ENCODE results near the gene PPIG.
A peak's percentile ranks its signal among the peaks of the same experiment; 100 is the strongest.
"Not testable (repeated sequence)": the region's sequence is repeated elsewhere in the genome, so short reads cannot be mapped to it uniquely, and the experiment has no call there.

Gene PPIG

DNA sequence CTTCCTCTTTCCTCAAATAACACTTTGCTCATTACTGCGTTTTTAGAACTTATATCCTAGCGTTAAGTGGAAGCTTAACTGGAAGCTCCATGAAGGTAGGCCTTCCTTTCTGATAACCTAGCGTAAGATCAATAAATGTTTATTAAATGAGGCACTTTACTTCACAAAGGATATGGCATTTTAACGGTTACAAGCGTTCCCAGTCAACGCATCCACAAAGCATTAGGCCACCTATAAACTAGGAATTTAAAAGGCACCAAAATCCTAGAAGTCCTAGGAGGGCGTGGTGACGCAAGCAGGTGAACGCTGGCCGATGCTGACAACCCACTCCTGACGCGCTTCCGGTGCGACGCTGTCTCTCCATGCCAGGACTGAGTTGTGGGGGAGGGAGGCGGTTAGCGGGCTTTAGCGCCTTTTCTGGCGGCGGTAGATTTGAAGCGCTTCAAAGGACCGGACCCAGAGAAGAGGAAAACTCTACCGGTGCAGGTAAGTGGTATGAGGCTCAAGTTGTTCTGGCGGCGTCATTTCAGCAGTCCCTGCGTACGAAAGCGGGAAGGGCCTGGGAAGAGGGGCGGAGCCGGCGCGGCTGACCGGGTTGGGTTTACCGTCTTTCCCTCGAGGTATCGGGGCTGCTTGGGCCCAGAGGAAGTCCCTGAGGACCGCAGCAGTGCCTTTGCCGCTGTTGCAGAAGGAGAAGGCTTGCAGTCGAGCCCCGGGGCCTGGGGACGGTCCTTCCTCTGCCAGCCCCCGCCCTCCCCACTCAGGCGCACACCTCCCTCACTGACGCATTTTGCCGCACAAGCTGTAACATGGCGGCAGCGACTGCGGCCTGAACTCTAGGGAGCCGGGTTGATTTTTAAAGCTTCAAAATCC is at the start of gene PPIG:
PPIG (plus strand) TSS at position 347 of the 873 bp plus-strand sequence. CDS start 19,691 bp downstream, outside the sequence.
- peak; percentile 93 for DNase-seq

DNA sequence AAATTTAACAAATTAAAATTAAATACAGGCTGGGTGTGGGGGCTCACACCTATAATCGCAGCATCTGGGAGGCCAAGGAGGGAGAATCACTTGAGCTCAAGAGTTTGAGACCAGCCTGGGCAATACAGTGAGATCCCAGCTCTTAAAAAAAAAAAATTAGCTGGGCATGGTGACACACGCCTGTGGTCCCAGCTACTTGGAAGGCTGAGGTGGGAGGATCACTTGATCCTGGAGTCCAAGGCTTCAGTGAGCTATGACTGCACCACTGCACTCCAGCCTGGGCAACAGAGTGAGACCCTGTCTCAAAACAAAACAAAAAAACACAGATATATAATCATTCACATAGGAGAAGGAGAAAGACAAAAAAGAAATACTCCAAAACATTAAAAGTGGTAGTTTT is 44.7 kb upstream of the PPIG start:
- DNase-seq, result not testable (repeated sequence)

DNA sequence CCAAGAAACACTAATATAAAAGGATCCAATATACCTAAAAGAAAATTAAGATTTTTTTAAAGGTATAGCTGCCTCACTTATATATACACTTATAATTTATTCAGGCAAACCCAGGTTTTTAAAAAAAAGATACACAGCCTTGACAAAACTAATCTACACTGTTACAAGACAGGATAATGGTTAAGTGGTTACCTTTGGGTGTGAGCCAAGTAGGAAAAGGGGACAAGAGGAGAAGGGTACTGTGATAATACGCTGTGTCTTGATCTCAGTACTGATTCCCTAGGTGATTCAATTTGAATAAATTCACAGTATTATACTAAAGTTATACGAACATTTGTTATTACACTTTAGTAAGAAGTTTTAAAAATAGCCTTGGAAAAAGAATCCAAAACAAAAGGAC is 44.0 kb upstream of the PPIG start:
- DNase-seq, result no peak

DNA sequence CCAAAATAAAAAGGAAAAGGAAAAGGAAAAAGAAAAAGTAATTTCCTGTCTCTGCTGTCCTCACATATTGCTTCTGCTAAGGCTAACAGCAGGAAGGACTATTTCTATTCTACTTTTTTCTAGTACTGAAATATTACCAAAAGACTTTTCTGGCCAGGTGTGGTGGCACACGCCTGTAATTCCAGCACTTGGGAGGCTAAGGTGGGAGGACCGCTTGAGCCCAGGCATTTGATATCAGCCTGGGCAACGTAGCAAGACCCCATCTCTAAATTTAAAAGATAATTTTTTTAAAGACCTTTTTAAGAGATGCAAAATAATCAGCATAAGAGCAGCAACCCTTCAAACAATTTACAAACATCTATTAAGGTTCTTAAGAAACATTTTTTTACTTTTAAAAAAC is 41.7 kb upstream of the PPIG start:
- no peak for DNase-seq

DNA sequence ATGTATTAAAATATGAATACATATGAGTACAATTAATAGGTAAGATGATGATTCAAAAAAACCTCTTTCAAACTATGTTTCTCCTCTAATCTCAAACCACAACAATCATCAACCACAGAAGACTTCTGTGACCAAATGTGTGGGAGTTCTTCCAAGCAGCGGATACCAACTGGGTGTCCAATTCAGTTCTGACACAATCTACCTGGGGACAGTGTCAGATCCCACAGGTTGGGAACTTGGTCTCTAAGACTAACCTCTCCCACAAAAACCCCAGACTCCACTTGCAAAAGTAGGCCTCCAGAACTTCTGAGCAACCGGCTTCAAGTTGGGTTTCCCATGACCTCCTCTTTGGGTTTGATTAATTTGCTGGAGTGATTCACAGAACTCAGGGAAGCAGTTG is 37.4 kb upstream of the PPIG start:
- no peak for DNase-seq

DNA sequence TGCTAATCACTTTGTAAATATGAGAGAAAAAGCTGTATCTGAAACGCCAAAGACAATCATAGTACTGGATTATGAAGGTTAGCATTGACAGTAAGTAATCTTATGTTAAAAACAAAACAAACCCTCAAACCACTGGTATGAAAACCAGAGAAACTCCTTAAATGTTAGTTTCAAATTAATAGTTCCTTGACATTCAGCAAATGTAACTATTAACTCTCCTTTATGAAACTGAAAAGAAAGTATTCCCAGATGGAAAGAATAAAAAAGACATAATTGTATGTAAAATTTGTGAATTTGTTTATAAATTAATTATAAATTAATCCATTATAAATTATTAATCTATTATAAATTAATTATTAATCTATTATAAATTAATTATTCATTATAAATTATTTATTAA is 22.8 kb upstream of the PPIG start:
- DNase-seq, result no peak

DNA sequence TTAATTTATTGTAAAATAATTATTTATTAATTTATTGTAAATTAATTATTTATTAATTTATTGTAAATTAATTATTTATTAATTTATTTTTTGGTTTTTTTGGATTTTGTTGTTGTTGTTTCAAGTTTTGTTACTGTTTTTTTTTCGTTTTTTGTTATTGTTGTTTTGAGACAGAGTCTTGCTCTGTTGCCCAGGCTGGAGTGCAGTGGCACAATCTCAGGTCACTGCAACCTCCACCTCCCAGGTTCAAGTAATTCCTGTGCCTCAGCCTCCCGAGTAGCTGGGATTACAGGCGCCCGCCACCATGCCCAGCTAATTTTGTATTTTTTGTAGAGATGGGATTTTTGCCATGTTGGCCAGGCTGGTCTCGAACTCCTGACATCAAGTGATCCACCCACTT is 22.1 kb upstream of the PPIG start:
- DNase-seq, result not testable (repeated sequence)

DNA sequence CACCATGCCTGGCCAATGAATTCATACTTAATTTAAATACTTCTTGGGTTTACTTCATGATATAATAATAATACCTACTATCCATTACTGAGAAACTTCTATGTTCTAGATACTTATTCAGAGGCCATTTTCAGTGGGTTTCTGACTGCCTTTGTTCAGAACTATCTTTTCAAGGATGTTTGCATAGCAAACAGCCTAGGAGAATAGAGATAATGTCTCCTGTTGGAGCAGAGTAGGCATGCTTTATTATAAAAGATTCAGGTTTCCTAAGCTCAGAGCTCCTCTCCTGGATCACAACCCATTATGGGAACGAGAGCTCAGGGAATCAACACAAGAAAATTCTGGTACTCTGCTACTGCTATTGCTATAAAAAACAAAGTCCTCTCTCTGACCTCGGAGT is 21.6 kb upstream of the PPIG start:
- no peak for DNase-seq

DNA sequence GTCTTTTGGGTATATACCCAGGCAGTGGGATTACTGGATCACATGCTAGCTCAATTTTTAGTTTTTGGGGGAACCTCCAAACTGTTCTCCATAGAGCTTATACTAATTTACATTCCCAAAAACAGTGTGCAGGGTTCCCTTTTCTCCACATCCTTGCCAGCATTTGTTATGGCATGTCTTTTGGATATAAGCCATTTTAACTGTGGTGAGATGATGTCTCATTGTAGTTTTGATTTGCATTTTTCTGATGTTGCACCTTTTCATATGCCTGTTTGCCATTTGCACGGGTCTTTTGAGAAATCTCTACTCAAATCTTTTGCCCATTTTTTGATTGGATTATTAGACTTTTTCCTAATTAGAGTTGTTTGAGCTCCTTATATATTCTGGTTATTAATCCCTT is 18.5 kb upstream of the PPIG start:
- no peak for DNase-seq

DNA sequence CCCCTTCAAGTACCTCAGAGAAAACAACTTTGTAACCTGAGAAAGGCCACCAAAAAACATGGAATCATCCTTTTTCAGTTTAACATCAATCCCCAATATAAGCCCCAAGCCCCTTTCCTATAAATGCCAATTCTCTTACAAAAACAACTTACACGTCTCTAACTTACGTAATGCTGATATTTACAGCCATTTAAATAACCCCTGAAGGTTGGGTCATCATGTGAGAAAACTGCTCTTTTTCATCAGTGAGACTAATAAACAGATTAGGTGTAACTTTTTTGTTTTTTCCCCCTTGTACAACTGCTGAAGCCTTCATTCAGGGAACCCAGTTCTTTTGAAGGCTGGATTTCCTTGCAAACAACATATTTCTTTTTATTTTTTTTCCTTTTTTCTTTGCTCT is 14.2 kb upstream of the PPIG start:
- no peak for DNase-seq

DNA sequence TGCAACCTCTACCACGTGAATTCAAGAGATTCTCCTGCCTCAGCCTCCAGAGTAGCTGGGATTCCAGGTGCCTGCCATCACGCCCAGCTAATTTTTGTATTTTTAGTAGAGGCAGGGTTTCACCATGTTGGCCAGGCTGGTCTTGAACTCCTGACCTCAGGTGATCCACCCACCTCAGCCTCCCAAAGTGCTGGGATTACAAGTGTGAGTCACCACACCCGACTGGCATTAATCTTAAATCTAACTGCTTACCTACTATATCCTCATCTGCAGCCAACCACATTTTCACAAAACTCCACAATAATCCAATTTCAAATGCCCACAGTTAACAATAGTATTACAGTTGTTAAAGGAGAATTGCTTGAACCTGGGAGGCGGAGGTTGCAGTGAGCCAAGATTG is 13.4 kb upstream of the PPIG start:
- DNase-seq, result not testable (repeated sequence)

DNA sequence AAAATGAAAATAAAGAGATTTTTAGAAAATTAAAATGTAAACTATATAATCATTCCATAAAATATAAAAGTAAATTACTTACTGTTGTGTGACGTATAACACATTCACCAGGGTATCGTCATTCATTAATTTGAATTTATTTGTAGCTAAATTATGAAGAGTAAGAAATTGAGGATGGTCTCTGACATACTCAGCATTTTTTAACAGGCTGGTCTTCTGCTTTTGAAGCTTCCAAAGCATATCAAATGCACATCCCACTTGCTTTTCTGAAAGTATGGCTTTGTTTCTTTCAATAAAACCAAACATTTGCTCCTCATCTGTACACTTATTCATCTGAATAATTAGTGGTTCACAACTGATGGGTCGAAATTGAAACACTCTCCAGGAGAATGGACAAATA is 12.6 kb upstream of the PPIG start:
- DNase-seq, result no peak

DNA sequence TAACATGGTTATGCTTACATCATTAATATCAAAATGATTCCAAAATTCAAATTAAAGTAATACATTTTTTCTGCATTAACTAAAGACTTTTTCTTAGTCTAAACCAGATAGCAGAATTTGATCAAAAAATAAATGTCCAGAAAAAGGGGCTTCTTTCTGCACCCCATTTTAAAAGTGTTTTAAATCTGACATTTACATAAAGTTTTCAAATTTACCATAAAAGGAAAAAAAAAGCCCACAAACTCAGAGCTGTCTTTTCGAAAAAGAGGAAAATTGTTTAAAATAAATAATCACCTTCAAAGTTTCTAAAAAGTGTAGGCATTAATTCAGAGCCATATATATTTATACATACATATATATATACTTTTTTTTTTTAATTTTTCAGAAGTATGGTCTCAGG is 12.0 kb upstream of the PPIG start:
- DNase-seq, result no peak

DNA sequence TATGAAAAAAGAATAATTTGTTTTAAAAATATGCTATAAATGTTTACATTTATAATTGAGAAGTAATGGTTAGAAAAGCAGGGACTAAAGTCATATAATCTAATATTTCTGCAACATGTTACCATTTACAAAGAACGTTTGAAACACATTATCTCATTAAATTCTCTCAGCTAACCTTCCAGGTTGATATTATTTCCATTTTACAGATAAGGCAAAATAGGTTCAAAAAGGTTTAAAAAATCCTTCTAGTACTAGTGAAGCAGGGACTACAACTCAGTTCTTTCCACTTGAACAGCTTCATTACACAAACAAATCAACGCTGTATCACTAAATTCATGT is 11.4 kb upstream of the PPIG start:
- no peak for DNase-seq

DNA sequence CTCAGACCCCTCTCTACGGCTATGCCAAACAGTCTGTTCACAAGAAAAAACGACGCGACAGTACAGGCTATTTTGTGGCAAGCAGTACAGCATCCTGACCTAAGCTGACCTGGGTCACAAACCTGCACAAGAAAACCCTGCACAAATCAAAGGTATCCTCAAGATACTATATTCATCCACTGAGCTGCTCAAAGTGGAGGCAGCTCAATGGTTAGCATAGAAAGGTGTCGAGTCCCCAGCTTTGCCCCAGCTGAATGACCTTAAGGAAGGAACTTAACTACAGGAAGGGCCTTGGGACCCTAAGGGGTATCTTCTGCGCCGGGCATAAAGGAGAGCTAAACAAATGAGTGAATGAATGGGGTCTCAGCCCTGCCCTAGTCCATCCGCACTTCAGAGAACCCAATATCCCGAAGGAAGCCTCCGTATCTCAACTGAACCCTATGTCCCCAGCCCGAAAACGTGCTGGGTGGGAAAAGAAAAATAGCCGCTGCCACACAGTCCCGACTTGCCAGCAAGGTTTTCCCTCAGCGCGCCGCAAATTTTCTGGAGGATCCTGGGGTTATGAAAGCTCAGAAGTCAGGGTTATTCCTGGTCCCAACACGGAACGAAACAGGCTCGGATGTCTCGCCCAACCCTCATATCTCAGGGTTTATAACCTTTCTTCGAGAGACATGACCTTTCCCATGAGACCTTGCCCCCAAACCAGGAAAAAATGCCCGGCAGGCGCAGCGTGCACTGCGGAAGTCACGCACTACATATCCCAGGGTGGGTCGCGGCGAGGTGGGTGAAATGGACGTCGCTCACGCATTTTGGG is 10.8 kb upstream of the PPIG start, which contains the start of gene FASTKD1:
FASTKD1 (minus strand) TSS at position 706 of the 814 bp plus-strand sequence. CDS start 1,836 bp downstream, outside the sequence.
- DNase-seq, result peak; percentile 93

DNA sequence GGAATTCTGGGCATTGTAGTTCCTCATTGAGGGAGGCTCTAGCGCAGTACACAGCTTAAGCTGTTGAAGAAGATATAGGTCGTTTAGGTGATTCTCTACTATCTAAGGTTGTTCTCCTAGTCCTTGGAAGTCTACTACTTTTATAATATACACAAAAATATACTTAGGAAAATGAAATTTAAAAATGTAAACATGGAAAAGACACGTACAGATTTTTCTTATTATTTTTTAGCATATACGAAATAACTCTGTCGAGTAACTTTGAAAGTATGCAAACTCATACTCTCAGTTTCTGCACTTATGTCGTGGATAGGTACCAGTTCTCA is 10.2 kb upstream of the PPIG start:
- DNase-seq, result no peak

DNA sequence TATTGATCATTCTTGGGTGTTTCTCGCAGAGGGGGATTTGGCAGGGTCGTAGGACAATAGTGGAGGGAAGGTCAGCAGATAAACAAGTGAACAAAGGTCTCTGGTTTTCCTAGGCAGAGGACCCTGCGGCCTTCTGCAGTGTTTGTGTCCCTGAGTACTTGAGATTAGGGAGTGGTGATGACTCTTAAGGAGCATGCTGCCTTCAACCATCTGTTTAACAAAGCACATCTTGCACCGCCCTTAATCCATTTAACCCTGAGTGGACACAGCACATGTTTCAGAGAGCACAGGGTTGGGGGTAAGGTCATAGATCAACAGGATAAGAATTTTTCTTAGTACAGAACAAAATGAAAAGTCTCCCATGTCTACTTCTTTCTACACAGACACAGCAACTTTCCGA is 9.6 kb upstream of the PPIG start:
- DNase-seq, result not testable (repeated sequence)

DNA sequence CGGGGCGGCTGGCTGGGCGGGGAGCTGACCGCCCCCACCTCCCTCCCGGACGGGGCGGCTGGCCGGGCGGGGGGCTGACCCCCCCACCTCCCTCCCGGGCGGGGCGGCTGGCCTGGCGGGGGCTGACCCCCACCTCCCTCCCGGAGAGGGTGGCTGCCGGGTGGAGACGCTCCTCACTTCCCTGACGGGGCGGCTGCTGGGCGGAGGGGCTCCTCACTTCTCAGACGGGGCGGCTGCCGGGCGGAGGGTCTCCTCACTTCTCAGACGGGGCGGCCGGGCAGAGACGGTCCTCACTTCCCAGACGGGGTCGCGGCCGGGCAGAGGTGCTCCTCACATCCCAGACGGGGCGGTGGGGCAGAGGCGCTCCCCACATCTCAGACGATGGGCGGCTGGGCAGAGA is 8.9 kb upstream of the PPIG start:
- DNase-seq, result not testable (repeated sequence)

DNA sequence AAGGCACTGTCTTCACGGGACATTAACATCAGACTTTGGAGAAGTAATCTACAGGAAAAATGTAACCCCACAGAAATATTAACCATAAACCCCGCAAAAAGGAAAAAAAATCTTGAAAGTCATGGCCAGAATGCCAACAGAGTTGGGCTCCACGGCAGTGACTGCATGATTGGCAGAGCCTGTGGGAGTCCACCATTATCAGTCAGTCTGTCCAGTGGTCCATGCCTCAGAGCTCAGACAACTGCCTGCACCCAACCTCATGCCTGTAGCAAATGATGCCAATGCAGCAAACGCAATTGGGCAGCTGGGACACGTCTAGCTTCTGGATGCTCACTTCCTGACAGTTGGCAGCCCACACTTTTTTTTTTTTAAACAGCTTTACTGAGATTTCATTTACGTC is 5.1 kb upstream of the PPIG start:
- no peak for DNase-seq

DNA sequence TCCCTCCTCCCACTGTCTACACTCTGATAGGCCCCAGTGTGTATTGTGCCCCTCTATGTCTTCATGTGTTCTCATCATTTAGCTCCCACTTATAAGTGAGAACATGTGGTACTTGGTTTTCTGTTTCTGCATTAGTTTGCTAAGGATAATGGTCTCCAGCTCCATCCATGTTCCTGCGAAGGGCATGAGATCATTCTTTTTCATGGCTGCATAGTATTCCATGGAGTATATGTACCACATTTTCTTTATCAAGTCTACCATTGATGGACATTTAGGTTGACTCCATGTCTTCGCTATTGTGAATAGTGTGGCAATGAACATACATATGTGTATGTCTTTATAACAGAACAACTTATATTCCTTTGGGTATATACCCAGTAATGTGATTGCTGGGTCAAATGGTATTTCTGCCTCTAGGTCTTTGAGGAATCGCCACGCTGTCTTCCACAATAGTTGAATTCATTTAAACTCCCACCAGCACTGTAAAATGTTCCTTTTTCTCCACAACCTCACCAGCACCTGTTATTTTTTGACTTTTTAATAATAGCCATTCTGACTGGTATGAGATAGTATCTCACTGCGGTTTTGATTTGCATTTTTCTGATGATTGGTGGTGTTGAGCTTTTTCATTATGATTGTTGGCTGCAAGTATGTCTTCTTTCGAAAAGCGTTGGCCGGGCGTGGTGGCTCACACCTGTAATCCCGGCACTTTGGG is 1.4 kb upstream of the PPIG start:
- not testable (repeated sequence) for DNase-seq

DNA sequence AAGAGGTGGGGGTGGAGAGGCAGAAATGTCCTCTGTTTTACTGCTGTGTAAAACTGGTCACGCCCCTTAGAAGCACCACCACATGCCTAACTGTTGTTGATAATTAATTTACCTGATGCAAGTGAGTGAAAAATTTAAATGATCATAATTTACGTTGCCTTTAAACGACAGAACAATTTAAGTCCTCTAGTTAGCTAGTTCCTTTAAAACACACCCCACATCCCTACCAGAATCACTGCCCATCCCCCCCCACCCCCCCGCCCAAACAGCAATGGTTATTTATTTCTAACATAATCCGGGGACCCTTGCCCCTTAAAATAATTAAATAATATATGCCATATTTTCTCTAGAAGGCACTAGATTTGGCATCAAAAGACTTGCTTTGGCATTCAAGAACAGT is 633 bp upstream of the PPIG start:
- DNase-seq, result no peak

DNA sequence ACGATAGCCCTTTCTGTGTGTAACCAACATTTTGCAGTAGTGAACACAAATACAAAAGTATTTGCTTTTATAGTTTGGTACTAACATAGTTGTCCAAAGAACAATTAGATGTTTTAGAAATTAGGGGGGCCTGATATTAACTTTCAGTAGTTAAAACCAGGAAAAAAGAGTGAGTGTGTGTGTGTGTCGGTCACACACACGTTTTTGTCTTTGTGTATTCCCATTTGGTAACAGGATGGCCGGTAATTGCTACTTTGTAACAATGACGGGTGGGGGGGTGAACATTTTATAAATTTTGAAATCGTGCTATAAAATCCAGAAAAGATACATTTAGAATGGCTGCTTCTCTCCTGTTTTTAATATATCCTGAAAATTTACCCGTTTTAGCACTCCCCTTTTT is 1.5 kb downstream of the PPIG start:
- DNase-seq, result no peak

DNA sequence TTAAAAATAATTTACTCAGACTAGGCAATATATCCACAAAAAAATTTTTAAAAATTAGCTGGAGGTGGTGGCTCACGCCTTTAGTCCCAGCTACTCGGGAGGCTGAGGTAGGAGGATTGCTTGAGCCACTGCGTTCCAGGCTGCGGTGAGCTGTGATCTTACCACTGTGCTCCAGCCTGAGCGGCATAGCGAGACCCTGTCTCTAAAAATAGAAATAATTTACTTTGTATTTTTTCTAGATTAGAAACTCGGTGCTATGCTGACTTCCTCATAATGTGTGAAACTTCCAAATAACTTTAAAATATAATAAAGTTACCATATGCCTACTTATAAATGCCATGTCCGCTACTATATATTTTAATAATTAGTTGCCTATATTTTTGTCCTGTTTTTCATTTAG is 6.7 kb downstream of the PPIG start:
- DNase-seq, result no peak

DNA sequence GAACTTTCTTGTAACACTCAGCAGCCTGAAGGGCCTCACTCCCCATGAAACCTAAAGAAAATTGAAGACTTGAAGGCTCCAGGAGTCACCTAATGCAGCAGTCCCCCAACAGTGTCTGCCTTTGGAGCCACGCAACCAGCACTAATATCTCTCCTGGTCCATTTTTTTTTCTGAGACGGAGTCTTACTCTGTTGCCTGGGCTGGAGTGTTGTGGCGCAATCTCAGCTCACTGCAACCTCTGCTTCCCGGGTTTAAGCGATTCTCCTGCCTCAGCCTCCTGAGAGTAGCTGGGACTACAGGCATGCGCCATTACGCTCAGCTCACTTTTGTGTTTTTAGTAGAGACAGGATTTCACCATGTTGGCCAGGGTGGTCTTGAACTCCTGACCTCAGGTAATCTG is 12.4 kb downstream of the PPIG start:
- DNase-seq, result not testable (repeated sequence)
